K562 (cell line): Measurements from ENCODE around the gene SH3TC1. TPM values are rescaled to one million over a fixed set of nuclear protein-coding genes. Genes with fewer than 3 reads are reported as not detected.

ENCODE experiments used
- CHD4 ChIP-seq: fragments of 200-600 bp; sonication (generic); IDR thresholded peaks from 3 replicates; pipeline ENCODE4 v1.6.1; 2012; ENCODE audit warnings: low read depth, mild to moderate bottlenecking, mixed read lengths, low read length, inconsistent platforms; ENCODE audit not compliant: insufficient read depth, insufficient replicate concordance, poor library complexity, severe bottlenecking
- ESRRA ChIP-seq: fragments of 450-650 bp; IDR thresholded peaks from 2 replicates; pipeline ENCODE4 v1.6.1; 2014; ENCODE audit warnings: low read depth, mild to moderate bottlenecking, moderate library complexity, borderline replicate concordance
- FOXP1 ChIP-seq: sonication (generic); formaldehyde crosslinking; IDR thresholded peaks from 2 replicates; pipeline ENCODE4 v1.8.0; 2022; ENCODE audit warnings: mild to moderate bottlenecking, missing genetic modification reagents
- JUNB ChIP-seq: fragments of 450-650 bp; formaldehyde crosslinking; conservative IDR thresholded peaks from 2 replicates; pipeline ENCODE4 v1.4.0; 2020; ENCODE audit warnings: mild to moderate bottlenecking
- KDM4B ChIP-seq, 2 experiments: fragments of 450-650 bp in 1 of 2; sonication (generic) in 1 of 2; IDR thresholded peaks; 2 replicates each; pipeline ENCODE4 v1.6.1; 2016 to 2017; ENCODE audit warnings: borderline replicate concordance in 2 of 2, antibody characterized with exemption in 1 of 2, low read depth in 1 of 2, mild to moderate bottlenecking in 1 of 2
- MAFF ChIP-seq: IDR thresholded peaks from 2 replicates; pipeline ENCODE4 v1.6.1; 2012; ENCODE audit warnings: low read length, improper control_type of control experiment
- MCM2 ChIP-seq: fragments of 450-650 bp; IDR thresholded peaks from 2 replicates; pipeline ENCODE4 v1.6.1; 2017; ENCODE audit warnings: low read depth, mild to moderate bottlenecking
- MCM7 ChIP-seq, 2 experiments: fragments of 450-650 bp; IDR thresholded peaks; 2 replicates each; pipeline ENCODE4 v1.6.1; 2016 to 2018
- POLR2AphosphoS5 ChIP-seq: IDR thresholded peaks from 2 replicates; pipeline ENCODE4 v1.6.1; 2011; ENCODE audit warnings: mild to moderate bottlenecking, low read depth, low read length, moderate library complexity; ENCODE audit not compliant: control insufficient read depth, insufficient read depth
- POLR3A ChIP-seq: IDR thresholded peaks from 2 replicates; pipeline ENCODE4 v1.6.1; 2011; ENCODE audit warnings: borderline replicate concordance, mild to moderate bottlenecking, moderate library complexity; ENCODE audit not compliant: insufficient read length, insufficient read depth; ENCODE audit errors: extremely low read depth
- RFX5 ChIP-seq: IDR thresholded peaks from 2 replicates; pipeline ENCODE4 v1.6.1; 2011; ENCODE audit warnings: low read depth, mild to moderate bottlenecking, improper control_type of control experiment, low read length
- SMARCB1 ChIP-seq: IDR thresholded peaks from 2 replicates; pipeline ENCODE4 v1.6.1; 2011; ENCODE audit warnings: improper control_type of control experiment, low read depth; ENCODE audit not compliant: insufficient read length
- SRF ChIP-seq, 2 experiments: fragments of 250-450, 450-650 bp in 1 of 2; sonication (Bioruptor Pico) in 1 of 2; sonication (generic) in 1 of 2; formaldehyde crosslinking; IDR thresholded peaks; 2 replicates each; pipeline versions ENCODE4 v1.5.0 to v1.5.1; 2020 to 2022; ENCODE audit warnings: mild to moderate bottlenecking in 1 of 2, missing genetic modification reagents in 1 of 2
- TAL1 ChIP-seq: fragments of 450-650 bp; IDR thresholded peaks from 2 replicates; pipeline ENCODE4 v1.6.1; 2016; ENCODE audit warnings: mild to moderate bottlenecking
- YY1 ChIP-seq, 3 experiments: IDR thresholded peaks; 2 replicates each; pipeline ENCODE4 v1.6.1; 2011; ENCODE audit warnings: low read length in 2 of 3, mild to moderate bottlenecking in 2 of 3, moderate library complexity in 2 of 3, borderline replicate concordance in 1 of 3, control low read depth in 1 of 3, low read depth in 1 of 3; ENCODE audit not compliant: insufficient read depth in 3 of 3, insufficient replicate concordance in 2 of 3, control insufficient read depth in 1 of 3, insufficient read length in 1 of 3; ENCODE audit errors: extremely low read depth in 1 of 3
- ZFP30 ChIP-seq: fragments of 250-450 bp; sonication (Bioruptor Pico); IDR thresholded peaks from 2 replicates; pipeline ENCODE4 v1.8.0; 2022; ENCODE audit warnings: moderate library complexity, mild to moderate bottlenecking, inconsistent platforms, borderline replicate concordance
- ZNF12 ChIP-seq: sonication (generic); formaldehyde crosslinking; IDR thresholded peaks from 2 replicates; pipeline ENCODE4 v1.4.0; 2020; ENCODE audit warnings: mild to moderate bottlenecking, missing genetic modification reagents
- ZNF175 ChIP-seq: fragments of 200-800 bp; sonication (Bioruptor generic); IDR thresholded peaks from 2 replicates; pipeline ENCODE4 v1.6.1; 2016; ENCODE audit warnings: low read depth, mild to moderate bottlenecking, missing genetic modification characterization, missing compliant biosample characterization
- polyA plus RNA-seq, 8 experiments: library from polyadenylated mRNA; depleted of rRNA in 4 of 8; stranded (reverse) in 5 of 8; unstranded in 3 of 8; fragments of >200 nt; fragmentation: Nextera tagmentation in 2 of 8; fragmentation: Illumina TruSeq in 1 of 8; extraction: Ambion mirVana in 2 of 8; extraction: Trizol in 1 of 8; gene quantifications; 2 replicates each; pipeline versions ENCODE4 v1.2.1 to v1.2.3, GENCODE V29; 2011 to 2014; ENCODE audit warnings: inconsistent platforms in 1 of 8, missing spikeins in 1 of 8
- total RNA-seq, 7 experiments: library from RNA; depleted of rRNA in 6 of 7; stranded (reverse); fragments of >200 nt in 6 of 7; fragmentation: Illumina TruSeq in 2 of 7; extraction: Trizol in 2 of 7; gene quantifications; 2 replicates each; pipeline versions ENCODE4 v1.2.1 to v1.2.3, GENCODE V29; 2011 to 2021; ENCODE audit warnings: low replicate concordance in 1 of 7
- TF ChIP-seq, protein P1 (sequence below): sonication (generic); formaldehyde crosslinking; IDR thresholded peaks from 2 replicates; pipeline ENCODE4 v1.8.0; 2023; ENCODE audit warnings: mild to moderate bottlenecking, missing genetic modification reagents
- TF ChIP-seq, protein P2 (sequence below), 2 experiments: fragments of 450-650 bp in 1 of 2; sonication (generic) in 1 of 2; formaldehyde crosslinking; conservative IDR thresholded peaks; 2 replicates each; pipeline versions ENCODE4 v1.4.0 to v1.8.1; 2020 to 2022; ENCODE audit warnings: mild to moderate bottlenecking in 1 of 2, missing genetic modification reagents in 1 of 2
- TF ChIP-seq, protein P3 (sequence below): sonication (generic); formaldehyde crosslinking; IDR thresholded peaks from 2 replicates; pipeline ENCODE4 v1.8.1; 2023; ENCODE audit warnings: mild to moderate bottlenecking, missing genetic modification reagents
- TF ChIP-seq, protein P4 (sequence below), 3 experiments: fragments of 200-800 bp in 1 of 3; sonication (Bioruptor generic) in 1 of 3; sonication (generic) in 1 of 3; formaldehyde crosslinking in 1 of 3; IDR thresholded peaks; 2 replicates each; pipeline versions ENCODE4 v1.6.1 to v1.8.0; 2016 to 2022; ENCODE audit warnings: mild to moderate bottlenecking in 2 of 3, missing compliant biosample characterization in 2 of 3, missing genetic modification characterization in 2 of 3, missing genetic modification reagents in 1 of 3

Gene SH3TC1
- total and polyA plus RNA-seq, 9 of the 15 experiments (the other 6 are each of a cell fraction or from before 2014, with no cell fraction given): 0.04 to 2.1 (median 0.48) TPM; not detected in 1

DNA sequence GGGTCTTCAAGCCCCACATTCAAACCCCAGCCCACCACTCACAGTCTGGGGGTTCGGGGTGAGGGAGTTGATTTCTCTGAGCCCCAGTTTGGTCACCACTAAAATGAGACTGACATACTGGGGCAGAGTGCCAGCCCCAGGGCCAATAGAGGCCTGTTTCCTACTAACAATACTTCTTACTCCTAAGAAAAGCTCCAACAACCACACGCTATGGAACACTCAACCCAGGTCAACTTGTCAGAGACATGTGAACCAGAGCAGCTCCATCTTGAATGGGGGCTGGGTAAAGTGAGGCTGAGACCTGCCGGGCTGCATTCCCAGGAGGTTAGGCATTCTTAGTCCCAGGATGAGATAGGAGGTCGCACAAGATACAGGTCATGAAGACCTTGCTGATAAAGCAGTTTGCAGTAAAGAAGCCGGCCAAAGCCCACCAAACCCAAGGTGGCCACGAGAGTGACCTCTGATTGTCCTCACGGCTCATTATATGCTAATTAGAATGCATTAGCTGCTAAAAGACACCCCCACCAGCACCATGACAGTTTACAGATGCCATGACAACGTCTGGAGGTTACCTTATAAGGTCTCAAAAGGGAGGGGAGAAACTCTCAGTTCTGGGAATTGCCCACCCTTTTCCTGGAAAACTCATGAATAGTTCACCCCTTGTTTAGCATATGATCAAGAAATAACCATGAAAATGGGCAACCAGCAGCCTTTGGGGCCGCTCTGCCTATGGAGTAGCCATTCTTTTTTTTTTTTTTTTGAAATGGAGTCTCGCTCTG lies 43.9 kb downstream of the SH3TC1 start (continued):
- TF ChIP-seq, protein P1, sequence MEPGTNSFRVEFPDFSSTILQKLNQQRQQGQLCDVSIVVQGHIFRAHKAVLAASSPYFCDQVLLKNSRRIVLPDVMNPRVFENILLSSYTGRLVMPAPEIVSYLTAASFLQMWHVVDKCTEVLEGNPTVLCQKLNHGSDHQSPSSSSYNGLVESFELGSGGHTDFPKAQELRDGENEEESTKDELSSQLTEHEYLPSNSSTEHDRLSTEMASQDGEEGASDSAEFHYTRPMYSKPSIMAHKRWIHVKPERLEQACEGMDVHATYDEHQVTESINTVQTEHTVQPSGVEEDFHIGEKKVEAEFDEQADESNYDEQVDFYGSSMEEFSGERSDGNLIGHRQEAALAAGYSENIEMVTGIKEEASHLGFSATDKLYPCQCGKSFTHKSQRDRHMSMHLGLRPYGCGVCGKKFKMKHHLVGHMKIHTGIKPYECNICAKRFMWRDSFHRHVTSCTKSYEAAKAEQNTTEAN (CRISPR knock-in tag): no peak
- TF ChIP-seq, protein P2, sequence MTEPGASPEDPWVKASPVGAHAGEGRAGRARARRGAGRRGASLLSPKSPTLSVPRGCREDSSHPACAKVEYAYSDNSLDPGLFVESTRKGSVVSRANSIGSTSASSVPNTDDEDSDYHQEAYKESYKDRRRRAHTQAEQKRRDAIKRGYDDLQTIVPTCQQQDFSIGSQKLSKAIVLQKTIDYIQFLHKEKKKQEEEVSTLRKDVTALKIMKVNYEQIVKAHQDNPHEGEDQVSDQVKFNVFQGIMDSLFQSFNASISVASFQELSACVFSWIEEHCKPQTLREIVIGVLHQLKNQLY (CRISPR knock-in tag; conservative IDR thresholded peaks at IDR 0.05): no peak
- TF ChIP-seq ESRRA: no peak; the same call in 1 of the 2 replicates
- no peak for TF ChIP-seq POLR2AphosphoS5
- no peak for TF ChIP-seq CHD4
- TF ChIP-seq FOXP1: no peak
- no peak for TF ChIP-seq RFX5
- TF ChIP-seq JUNB (CRISPR knock-in tag): no peak
- TF ChIP-seq, protein P3, sequence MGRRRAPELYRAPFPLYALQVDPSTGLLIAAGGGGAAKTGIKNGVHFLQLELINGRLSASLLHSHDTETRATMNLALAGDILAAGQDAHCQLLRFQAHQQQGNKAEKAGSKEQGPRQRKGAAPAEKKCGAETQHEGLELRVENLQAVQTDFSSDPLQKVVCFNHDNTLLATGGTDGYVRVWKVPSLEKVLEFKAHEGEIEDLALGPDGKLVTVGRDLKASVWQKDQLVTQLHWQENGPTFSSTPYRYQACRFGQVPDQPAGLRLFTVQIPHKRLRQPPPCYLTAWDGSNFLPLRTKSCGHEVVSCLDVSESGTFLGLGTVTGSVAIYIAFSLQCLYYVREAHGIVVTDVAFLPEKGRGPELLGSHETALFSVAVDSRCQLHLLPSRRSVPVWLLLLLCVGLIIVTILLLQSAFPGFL: no peak
- TF ChIP-seq ZNF175 (CRISPR knock-in tag): peak; percentile 83
- TF ChIP-seq TAL1: no peak
- TF ChIP-seq, protein P4, sequence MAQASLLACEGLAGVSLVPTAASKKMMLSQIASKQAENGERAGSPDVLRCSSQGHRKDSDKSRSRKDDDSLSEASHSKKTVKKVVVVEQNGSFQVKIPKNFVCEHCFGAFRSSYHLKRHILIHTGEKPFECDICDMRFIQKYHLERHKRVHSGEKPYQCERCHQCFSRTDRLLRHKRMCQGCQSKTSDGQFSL (CRISPR knock-in tag; IDR thresholded peaks at IDR 0.05): no peak
- TF ChIP-seq, protein P4 (tag; IDR thresholded peaks at IDR 0.05): peak; percentile 34 to 90; a peak in 2 of 4 replicates
- peak; percentile 90 to 96 for TF ChIP-seq SRF (CRISPR knock-in tag; IDR thresholded peaks at IDR 0.05)
- TF ChIP-seq KDM4B (IDR thresholded peaks at IDR 0.05; ENCODE audit: borderline replicate concordance in 2 of 2, low read depth in 1 of 2): no peak
- no peak for TF ChIP-seq MAFF
- peak in 1 of 3 experiments; percentile 6 for TF ChIP-seq YY1 (IDR thresholded peaks at IDR 0.05; ENCODE audit: borderline replicate concordance in 1 of 3, control insufficient read depth in 1 of 3, extremely low read depth in 1 of 3, insufficient read depth in 3 of 3, insufficient read length in 1 of 3, insufficient replicate concordance in 2 of 3, low read depth in 1 of 3, low read length in 2 of 3)
- TF ChIP-seq SMARCB1: no peak
- TF ChIP-seq ZFP30: no peak
- no peak for TF ChIP-seq MCM7 (IDR thresholded peaks at IDR 0.05)
- no peak for TF ChIP-seq ZNF12 (CRISPR knock-in tag)
- TF ChIP-seq MCM2: no peak
- TF ChIP-seq POLR3A: no peak
